ENCODE measurements around the gene PERP.
"Not testable (repeated sequence)": the region's sequence is repeated elsewhere in the genome, so short reads cannot be mapped to it uniquely, and the experiment has no call there.

PERP gene

GRCh38 chr6:138107078-138107751, at the start of gene PERP:
Gene PERP (minus strand): TSS chr6:138107419. CDS start chr6:138107340, 79 bp downstream.
- peak; percentile 32 for DNase-seq (ENCODE audit: low read depth)

- DNase-seq (ENCODE audit: low read depth) = no peak
Observed at GRCh38 chr6:138155443-138155842, 48.2 kb upstream of the PERP start.

- DNase-seq (ENCODE audit: low read depth) = no peak
Observed at GRCh38 chr6:138146544-138146943, 39.3 kb upstream of the PERP start.

- no peak for DNase-seq (ENCODE audit: low read depth)
Observed at GRCh38 chr6:138145402-138145801, 38.2 kb upstream of the PERP start.

- no peak for DNase-seq (ENCODE audit: low read depth)
Observed at GRCh38 chr6:138142806-138143205, 35.6 kb upstream of the PERP start.

- DNase-seq (ENCODE audit: low read depth) = no peak
Observed at GRCh38 chr6:138129190-138129589, 22.0 kb upstream of the PERP start.

GRCh38 chr6:138128096-138128495, 20.9 kb upstream of the PERP start:
- no peak for DNase-seq (ENCODE audit: low read depth)

- DNase-seq (ENCODE audit: low read depth) = no peak
Observed at GRCh38 chr6:138124096-138124495, 16.9 kb upstream of the PERP start.

GRCh38 chr6:138119976-138120375, 12.8 kb upstream of the PERP start:
- no peak for DNase-seq (ENCODE audit: low read depth)

- not testable (repeated sequence) for DNase-seq (ENCODE audit: low read depth)
Observed at GRCh38 chr6:138119229-138119628, 12.0 kb upstream of the PERP start.

- no peak for DNase-seq (ENCODE audit: low read depth)
Observed at GRCh38 chr6:138117376-138117914, 10.2 kb upstream of the PERP start.

GRCh38 chr6:138116661-138116999, 9.4 kb upstream of the PERP start:
- no peak for DNase-seq (ENCODE audit: low read depth)

- DNase-seq (ENCODE audit: low read depth) = no peak
Observed at GRCh38 chr6:138115877-138116660, 8.8 kb upstream of the PERP start.

GRCh38 chr6:138115201-138115600, 8.0 kb upstream of the PERP start:
- no peak for DNase-seq (ENCODE audit: low read depth)

GRCh38 chr6:138113588-138114210, 6.5 kb upstream of the PERP start:
- DNase-seq (ENCODE audit: low read depth) = no peak

GRCh38 chr6:138110229-138110628, 3.0 kb upstream of the PERP start:
- DNase-seq (ENCODE audit: low read depth) = no peak

- DNase-seq (ENCODE audit: low read depth) = peak; percentile 70
Observed at GRCh38 chr6:138109042-138109997, 2.1 kb upstream of the PERP start.

- DNase-seq (ENCODE audit: low read depth) = no peak
Observed at GRCh38 chr6:138107752-138108592, 753 bp upstream of the PERP start.

GRCh38 chr6:138106665-138107077, 548 bp downstream of the PERP start:
- no peak for DNase-seq (ENCODE audit: low read depth)

- no peak for DNase-seq (ENCODE audit: low read depth)
Observed at GRCh38 chr6:138105880-138106664, 1.1 kb downstream of the PERP start.
